Activated naive CD4-positive, alpha-beta T cell treated with anti-CD3 and anti-CD28 coated beads for 36 hours (primary cell): ENCODE data around the gene TBC1D22A. TPM values are rescaled to one million over a fixed set of nuclear protein-coding genes. Genes with fewer than 3 reads are reported as not detected.

Experiments used
- CTCF ChIA-PET: fragments of 350-600 bp; sonication (Branson Sonifier 250); formaldehyde crosslinking; loops from one replicate; lab custom pipeline; 2021; ENCODE audit warnings: antibody characterized with exemption; lab: Charles Lee
- DNase-seq: peaks from one replicate; pipeline ENCODE4 v3.0.0-alpha.2; 2020
- H3K27ac Mint-ChIP-seq: one replicate; pipeline ENCODE4 v1.8.0; 2021; ENCODE audit warnings: mild to moderate bottlenecking, mixed read lengths
- H3K27me3 Mint-ChIP-seq: one replicate; pipeline ENCODE4 v1.8.0; 2021; ENCODE audit warnings: low read depth, mixed read lengths
- H3K36me3 Mint-ChIP-seq: one replicate; pipeline ENCODE4 v1.8.0; 2021; ENCODE audit warnings: low read depth, mixed read lengths
- H3K4me1 Mint-ChIP-seq: one replicate; pipeline ENCODE4 v1.8.0; 2021; ENCODE audit warnings: low read depth, mixed read lengths
- H3K4me3 Mint-ChIP-seq: one replicate; pipeline ENCODE4 v1.8.0; 2021; ENCODE audit warnings: mild to moderate bottlenecking, moderate library complexity, mixed read lengths
- H3K9me3 Mint-ChIP-seq: one replicate; pipeline ENCODE4 v1.8.0; 2021; ENCODE audit warnings: mixed read lengths
- intact Hi-C: fragments of 100-400 bp; cut with micrococcal nuclease; formaldehyde crosslinking; loops from one replicate; pipeline ENCODE4 v1.15.1; 2023
- total RNA-seq, 2 experiments: library from RNA; stranded (reverse); gene quantifications; one replicate each; pipeline ENCODE4 v1.2.3, GENCODE V29; 2021

The TBC1D22A gene
- total RNA-seq, 2 experiments from 2014 or later: 20.1 to 21.4 TPM

DNA sequence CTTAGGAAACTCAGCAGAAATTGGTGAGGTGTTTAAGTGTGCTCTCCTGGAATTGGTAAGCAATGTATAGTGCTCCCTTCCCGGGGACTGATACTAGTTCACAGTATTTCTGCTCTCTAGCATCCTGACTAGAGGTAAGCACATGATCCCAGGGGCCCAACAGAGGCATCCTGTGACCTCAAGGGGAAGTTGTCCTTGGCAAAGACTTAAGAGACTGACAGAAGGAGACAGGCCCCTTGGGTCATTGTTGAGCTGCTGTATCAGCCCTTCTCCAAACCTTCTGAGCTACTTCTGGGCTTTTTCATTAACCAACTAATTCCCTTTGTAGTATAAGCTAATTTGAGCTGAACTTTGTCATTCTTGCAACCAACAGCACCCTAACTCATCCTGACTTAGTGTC is 4.3 kb upstream of the TBC1D22A start:
- H3K4me3 Mint-ChIP-seq: no peak overlapping the region
- no peak for DNase-seq
- CTCF ChIA-PET: interaction anchor here (0.7 to 10.8 kb wide), 15 partner anchors 9 to 194 kb away, joined by 3 to 214 read pairs (median 7); no protein-coding TSS in a partner anchor
- peaks cover 18% of the 10 kb centered on the region for H3K36me3 Mint-ChIP-seq
- H3K9me3 Mint-ChIP-seq: peaks cover 8% of the 10 kb centered on the region
- peaks cover 28% of the 10 kb centered on the region for H3K4me1 Mint-ChIP-seq
- no peaks in the 10 kb centered on the region for H3K27me3 Mint-ChIP-seq
- no peak overlapping the region for H3K27ac Mint-ChIP-seq
- intact Hi-C loops: loop anchor here (2.0 kb wide), 1 partner anchor 45 kb away; no protein-coding TSS in a partner anchor

DNA sequence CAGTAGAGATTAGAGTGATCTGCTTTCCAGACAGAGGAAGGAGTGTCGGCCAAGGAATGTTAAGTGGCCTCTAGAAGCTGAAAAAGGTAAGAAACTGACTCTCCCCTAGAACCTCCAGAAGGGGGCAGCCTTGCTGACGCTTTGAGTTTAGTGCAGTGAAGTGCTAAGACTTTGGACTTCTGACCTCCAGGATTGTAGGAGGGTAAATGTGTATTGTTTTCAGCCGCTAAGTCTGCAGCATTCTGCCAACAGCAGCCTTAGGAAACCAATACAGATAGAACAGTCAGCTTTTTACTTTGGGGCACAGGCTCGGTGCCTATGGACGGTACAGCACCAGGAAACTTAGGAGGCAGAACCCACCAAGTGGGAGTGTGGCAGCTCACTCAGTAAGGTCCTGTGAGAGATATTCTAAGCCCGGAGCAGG is 3.6 kb upstream of the TBC1D22A start:
- Mint-ChIP-seq H3K4me1 (peaks cover 33% of the 10 kb centered on the region), H3K36me3 (peaks cover 18% of the 10 kb centered on the region), H3K9me3 (peaks cover 8% of the 10 kb centered on the region), H3K27ac (peak overlapping the region; percentile 16), H3K27me3 (no peaks in the 10 kb centered on the region), H3K4me3 (no peak overlapping the region)
- intact Hi-C loops: loop anchor here (2.0 kb wide), 1 partner anchor 44 kb away; no protein-coding TSS in a partner anchor
- CTCF ChIA-PET: interaction anchor here (0.7 to 10.8 kb wide), 18 partner anchors 9 to 722 kb away, joined by 3 to 214 read pairs (median 6); no protein-coding TSS in a partner anchor
- peak; percentile 74 for DNase-seq

DNA sequence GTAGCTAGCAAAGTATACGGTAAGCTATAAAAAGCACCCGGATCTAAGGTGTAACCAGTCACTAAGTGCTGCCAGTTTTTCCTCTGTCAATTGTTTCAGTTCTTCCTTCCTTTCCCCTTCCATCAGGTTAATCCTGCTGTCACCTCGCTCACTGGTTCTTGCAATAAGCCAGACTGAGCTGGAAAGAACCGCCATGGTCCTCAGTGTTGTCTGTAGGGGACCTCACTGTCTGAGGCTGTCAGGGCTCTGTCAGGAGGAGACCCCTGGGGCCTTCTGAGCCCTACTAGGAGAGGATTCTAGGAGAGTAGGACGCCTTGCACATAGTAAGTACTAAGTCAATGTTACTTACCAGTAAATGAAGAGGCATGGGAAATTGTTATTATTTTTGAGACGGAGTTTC is 1.4 kb upstream of the TBC1D22A start:
- DNase-seq: no peak
- H3K9me3 Mint-ChIP-seq: peaks cover 7% of the 10 kb centered on the region
- CTCF ChIA-PET: interaction anchor here (1.1 to 10.8 kb wide), 3 partner anchors 22 to 42 kb away, joined by 4 to 214 read pairs (median 5); no protein-coding TSS in a partner anchor
- peaks cover 43% of the 10 kb centered on the region for H3K4me1 Mint-ChIP-seq
- intact Hi-C loops: no loop called here
- H3K4me3 Mint-ChIP-seq: peak overlapping the region; percentile 78
- H3K27me3 Mint-ChIP-seq: no peaks in the 10 kb centered on the region
- peaks cover 18% of the 10 kb centered on the region for H3K36me3 Mint-ChIP-seq
- H3K27ac Mint-ChIP-seq: peak overlapping the region; percentile 78

DNA sequence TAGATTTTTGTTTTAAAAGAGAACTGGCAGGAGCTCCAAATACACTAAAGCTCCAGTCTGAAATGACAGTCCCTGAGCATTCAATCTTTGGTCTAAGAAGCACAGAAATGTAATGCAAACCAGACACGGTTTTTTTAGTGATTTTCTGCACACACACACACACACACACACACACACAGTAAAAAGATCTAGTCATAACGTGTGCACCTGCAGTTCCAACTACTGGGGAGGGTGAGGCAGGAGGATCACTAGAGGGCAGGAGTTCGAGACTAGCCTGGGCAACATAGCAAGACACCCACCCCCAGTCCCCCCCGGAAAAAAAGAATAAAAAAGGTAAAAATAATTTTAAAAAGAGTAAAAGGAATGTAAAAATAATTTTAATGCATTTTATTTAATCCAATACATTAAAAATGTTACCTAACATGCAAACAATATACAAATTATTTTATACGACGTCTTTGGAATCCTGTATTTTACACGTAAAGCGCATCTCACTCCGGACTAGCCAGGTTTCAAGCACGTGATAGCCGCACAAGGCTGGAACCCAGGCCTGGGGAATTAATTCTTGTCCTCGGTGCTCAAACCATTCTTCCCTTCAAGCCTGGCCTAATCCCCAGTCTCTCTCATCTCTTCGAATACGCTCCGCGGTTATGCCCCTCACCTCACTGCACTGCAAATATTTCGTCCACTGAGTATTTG is 762 bp upstream of the TBC1D22A start:
- peaks cover 46% of the 10 kb centered on the region for H3K4me1 Mint-ChIP-seq
- DNase-seq: no peak
- peak overlapping the region; percentile 99 for H3K4me3 Mint-ChIP-seq
- CTCF ChIA-PET: interaction anchor here (1.0 to 10.8 kb wide), 5 partner anchors 12 to 41 kb away, joined by 4 to 214 read pairs (median 4); partner anchors contain the start of gene CERK
- H3K9me3 Mint-ChIP-seq: peaks cover under 1% of the 10 kb centered on the region
- intact Hi-C loops: loop anchor here (1.0 kb wide), 5 partner anchors 13 to 147 kb away; no protein-coding TSS in a partner anchor
- H3K27ac Mint-ChIP-seq: peak overlapping the region; percentile 98
- no peaks in the 10 kb centered on the region for H3K27me3 Mint-ChIP-seq
- peaks cover 14% of the 10 kb centered on the region for H3K36me3 Mint-ChIP-seq

DNA sequence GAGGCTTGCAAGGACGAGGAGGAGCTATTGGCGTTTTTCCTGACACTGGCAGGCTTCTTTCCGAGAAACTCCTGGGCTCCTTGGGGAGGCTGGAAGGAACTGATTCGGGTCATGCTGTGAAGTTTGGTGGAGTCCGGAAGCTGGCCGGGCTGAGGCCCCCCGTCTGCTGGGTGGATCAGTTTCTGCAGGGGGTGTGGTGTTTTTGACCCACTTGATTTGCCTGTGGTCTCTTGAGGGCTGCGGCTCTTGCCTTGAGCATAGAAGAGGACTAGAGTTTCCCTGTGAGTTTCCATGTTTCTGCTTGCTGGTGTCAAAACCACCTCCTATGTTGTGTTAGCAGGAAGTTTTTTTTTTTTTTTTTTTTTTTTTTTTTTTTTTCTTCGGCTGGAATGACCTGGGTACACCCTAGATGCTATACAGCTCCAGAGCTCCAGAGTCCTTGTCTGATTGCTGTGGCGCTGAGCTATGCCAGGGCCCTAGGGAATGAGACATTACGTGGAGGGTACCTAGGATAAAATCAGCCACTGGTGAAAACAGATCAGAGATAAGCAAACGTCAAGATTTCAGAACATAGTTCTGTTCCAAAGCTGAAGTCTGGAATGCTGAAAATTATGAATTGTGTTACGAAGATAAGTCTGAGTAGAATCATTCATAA is 728 bp downstream of the TBC1D22A start:
- no peak for DNase-seq
- no peaks in the 10 kb centered on the region for H3K9me3 Mint-ChIP-seq
- no peaks in the 10 kb centered on the region for H3K27me3 Mint-ChIP-seq
- peak overlapping the region; percentile 98 for H3K27ac Mint-ChIP-seq
- peaks cover 59% of the 10 kb centered on the region for H3K4me1 Mint-ChIP-seq
- CTCF ChIA-PET: interaction anchor here (0.6 to 10.8 kb wide), 6 partner anchors 10 to 236 kb away, joined by 3 to 214 read pairs (median 4); partner anchors contain the start of gene CERK
- intact Hi-C loops: no loop called here
- H3K36me3 Mint-ChIP-seq: peaks cover 16% of the 10 kb centered on the region
- H3K4me3 Mint-ChIP-seq: peak overlapping the region; percentile 99

DNA sequence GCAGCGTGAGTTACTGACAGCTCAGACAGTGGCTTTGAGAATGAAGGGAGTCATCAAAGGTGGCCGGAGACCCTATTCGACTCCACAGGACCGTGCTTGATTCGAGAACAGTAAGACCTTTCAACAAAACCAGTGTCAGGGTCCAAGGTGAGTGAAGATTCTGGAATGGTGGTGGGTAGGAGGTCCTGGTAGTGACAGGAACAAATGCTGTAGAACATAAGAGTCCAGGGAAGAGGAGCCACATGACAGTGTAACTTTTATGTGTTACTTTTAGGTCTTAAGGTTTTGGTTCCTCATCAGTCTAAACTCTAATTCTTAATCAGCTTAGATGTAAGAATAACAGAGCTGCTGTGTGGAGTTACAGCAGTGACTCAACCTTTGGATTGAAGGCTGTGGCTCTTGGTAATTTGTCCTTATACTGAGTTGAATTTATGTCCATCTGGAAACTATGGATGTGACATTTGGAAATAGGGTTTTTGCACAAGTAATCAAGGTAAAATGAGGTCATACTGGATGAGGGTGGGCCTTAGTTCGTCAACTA is 1.8 kb downstream of the TBC1D22A start:
- Mint-ChIP-seq H3K4me3 (peak overlapping the region; percentile 99), H3K27ac (no peak overlapping the region), H3K9me3 (no peaks in the 10 kb centered on the region), H3K27me3 (no peaks in the 10 kb centered on the region), H3K36me3 (peaks cover 12% of the 10 kb centered on the region), H3K4me1 (peaks cover 53% of the 10 kb centered on the region)
- intact Hi-C loops: loop anchor here (1.0 kb wide), 1 partner anchor 13 kb away; no protein-coding TSS in a partner anchor
- DNase-seq: no peak
- CTCF ChIA-PET: interaction anchor here (10.8 kb wide), 1 partner anchor 38 kb away, joined by 214 read pairs; no protein-coding TSS in a partner anchor

DNA sequence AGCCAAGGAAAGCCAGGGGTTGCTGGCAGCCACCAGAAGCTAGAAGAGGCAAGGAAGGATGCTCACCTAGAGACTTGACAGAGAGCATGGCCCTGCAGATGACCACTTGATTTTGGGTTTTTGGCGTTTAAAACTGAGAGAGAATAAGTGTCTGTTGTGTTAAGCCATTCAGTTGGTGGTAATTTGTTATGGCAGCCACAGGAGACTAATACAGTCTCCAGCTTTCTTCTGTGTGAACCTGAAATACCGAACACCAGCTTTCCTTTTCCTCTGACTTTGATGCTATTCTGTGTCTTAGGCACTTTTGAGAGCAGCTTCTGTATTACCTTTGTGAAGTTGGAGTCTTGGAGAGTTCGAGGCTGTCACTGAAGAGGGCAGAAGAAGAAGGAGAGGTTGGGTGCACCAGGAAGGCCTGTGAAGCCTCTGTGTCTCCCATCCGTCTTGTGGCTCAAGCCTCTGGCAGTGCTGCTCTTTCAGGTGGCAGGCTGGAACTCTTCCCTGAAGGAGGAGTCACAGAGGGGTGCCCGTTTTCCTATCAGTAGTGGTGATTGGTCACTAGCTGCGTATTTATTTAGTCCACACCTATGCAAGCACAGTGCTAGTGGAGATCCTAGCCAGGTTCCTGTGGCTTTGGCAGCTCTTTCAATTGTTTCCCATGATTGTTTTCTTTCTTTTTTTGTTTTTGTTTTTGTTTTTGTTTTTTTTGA is 2.5 kb downstream of the TBC1D22A start:
- intact Hi-C loops: loop anchor here (1.0 kb wide), 1 partner anchor 12 kb away; no protein-coding TSS in a partner anchor
- peaks cover 58% of the 10 kb centered on the region for H3K4me1 Mint-ChIP-seq
- no peak overlapping the region for H3K27ac Mint-ChIP-seq
- H3K4me3 Mint-ChIP-seq: no peak overlapping the region
- H3K9me3 Mint-ChIP-seq: no peaks in the 10 kb centered on the region
- CTCF ChIA-PET: no interaction called here
- H3K36me3 Mint-ChIP-seq: peaks cover 12% of the 10 kb centered on the region
- DNase-seq: no peak
- no peaks in the 10 kb centered on the region for H3K27me3 Mint-ChIP-seq

DNA sequence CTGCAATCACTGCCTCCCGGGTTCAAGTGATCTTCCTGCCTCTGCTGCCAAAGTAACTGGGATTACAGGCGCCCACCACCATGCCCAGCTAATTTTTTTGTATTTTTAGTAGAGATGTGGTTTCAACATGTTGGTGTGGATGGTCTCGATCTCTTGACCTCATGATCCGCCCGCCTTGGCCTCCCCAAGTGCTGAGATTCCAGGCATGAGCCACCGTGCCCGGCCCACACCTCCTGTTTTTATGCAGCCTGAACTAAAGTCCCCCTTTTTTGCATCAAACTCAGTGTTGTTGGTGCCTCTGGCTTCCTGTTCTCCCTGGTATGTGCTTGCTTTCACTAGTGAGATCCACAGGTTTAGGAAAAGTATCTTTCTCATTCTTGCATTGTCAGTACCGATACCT is 4.2 kb downstream of the TBC1D22A start:
- no peaks in the 10 kb centered on the region for H3K9me3 Mint-ChIP-seq
- CTCF ChIA-PET: interaction anchor here (0.7 to 1.5 kb wide), 2 partner anchors 8 to 24 kb away, joined by 3 to 5 read pairs; no protein-coding TSS in a partner anchor
- no peak for DNase-seq
- H3K4me1 Mint-ChIP-seq: peaks cover 60% of the 10 kb centered on the region
- no peak overlapping the region for H3K4me3 Mint-ChIP-seq
- no peak overlapping the region for H3K27ac Mint-ChIP-seq
- H3K27me3 Mint-ChIP-seq: no peaks in the 10 kb centered on the region
- intact Hi-C loops: no loop called here
- peaks cover 14% of the 10 kb centered on the region for H3K36me3 Mint-ChIP-seq

DNA sequence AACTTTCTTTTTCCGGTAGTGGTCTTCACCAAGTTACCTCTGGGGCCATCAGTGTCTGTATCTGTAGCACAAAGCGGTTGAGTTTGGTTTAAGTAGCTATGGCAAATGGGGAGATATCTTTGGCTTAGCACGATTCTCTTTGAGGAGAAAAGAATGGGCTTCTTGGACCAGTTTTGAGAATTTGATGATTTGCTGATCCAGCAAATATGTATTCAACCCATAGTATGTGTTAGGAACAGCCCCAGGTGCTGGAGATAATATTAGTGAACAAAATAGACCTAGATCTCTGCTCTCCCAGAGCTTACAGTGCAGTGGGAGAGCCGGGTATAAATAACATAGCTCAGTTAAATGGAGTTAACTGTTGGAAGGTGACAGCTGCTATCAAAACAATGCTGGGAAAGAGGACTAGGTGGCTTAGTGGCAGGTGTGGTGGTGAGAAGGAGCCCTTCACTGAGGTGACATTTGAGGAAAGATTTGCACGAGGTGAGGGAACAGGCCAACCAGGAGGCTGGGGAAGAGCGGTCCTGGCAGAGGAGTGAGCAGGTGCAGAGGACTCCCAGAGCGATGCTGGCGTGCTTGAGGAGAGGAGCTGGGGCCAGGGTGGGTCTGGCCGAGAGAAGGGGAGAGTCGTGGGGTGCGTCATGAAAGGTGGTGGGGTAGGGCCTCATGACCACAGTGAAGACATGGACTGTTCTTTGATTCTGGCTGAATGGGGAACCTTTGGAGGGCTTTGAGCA is 5.0 kb downstream of the TBC1D22A start:
- intact Hi-C loops: no loop called here
- Mint-ChIP-seq H3K27ac (peak overlapping the region; percentile 4), H3K4me3 (no peak overlapping the region), H3K4me1 (peaks cover 55% of the 10 kb centered on the region), H3K27me3 (no peaks in the 10 kb centered on the region), H3K36me3 (peaks cover 8% of the 10 kb centered on the region), H3K9me3 (no peaks in the 10 kb centered on the region)
- CTCF ChIA-PET: interaction anchor here (1.2 to 1.5 kb wide), 2 partner anchors 9 to 21 kb away, joined by 3 to 5 read pairs; no protein-coding TSS in a partner anchor
- no peak for DNase-seq

DNA sequence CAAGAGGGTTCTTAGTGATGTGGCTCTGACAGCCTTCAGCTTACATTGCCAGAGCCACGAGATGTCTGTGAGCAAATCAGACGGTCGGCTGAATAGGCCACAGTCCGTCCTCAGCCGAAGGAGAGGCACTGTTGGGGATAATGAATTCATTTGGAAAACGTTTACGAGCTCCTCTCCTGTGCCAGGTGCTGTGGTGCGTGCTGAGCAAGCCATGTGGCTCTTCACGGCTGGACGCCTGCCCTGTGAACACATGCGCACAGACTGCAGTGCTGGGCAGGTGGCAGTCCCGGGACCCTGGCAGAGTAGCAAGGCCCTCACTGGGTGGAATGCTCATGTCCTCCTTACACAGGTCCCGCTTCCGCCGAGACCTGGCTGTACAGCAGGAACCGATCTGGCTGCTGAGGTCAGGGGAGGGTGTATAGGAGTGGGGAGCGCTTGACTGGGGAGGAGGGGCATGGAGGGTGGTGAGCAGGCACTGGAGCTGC is 6.8 kb downstream of the TBC1D22A start:
- H3K9me3 Mint-ChIP-seq: no peaks in the 10 kb centered on the region
- H3K27ac Mint-ChIP-seq: peak overlapping the region; percentile 50
- peaks cover 4% of the 10 kb centered on the region for H3K36me3 Mint-ChIP-seq
- intact Hi-C loops: no loop called here
- CTCF ChIA-PET: interaction anchor here (0.6 to 2.1 kb wide), 2 partner anchors 30 to 34 kb away, joined by 7 to 8 read pairs; no protein-coding TSS in a partner anchor
- H3K4me3 Mint-ChIP-seq: no peak overlapping the region
- no peak for DNase-seq
- no peaks in the 10 kb centered on the region for H3K27me3 Mint-ChIP-seq
- peaks cover 62% of the 10 kb centered on the region for H3K4me1 Mint-ChIP-seq

DNA sequence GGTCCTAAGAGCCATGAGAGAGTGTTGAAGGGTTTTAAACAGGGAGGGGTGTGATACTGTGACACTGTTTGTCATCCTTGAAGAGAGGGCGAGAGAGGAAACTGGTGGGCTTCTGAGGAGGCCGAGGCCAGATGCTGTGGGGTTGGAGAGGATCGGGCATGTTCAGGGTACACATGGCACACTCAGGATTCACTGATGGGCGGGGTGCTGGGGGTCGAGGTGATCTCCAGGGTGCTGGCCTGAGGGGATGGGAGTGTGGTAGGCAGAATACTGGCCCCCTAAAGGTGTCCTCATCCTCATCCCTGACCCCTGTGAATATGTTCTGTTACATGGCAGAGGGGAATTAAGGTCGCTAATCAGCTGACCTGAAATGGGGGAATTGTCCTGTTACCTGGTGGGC is 7.3 kb downstream of the TBC1D22A start:
- Mint-ChIP-seq H3K4me1 (peaks cover 62% of the 10 kb centered on the region), H3K36me3 (peaks cover 4% of the 10 kb centered on the region), H3K27ac (peak overlapping the region; percentile 75), H3K27me3 (no peaks in the 10 kb centered on the region), H3K9me3 (no peaks in the 10 kb centered on the region), H3K4me3 (no peak overlapping the region)
- CTCF ChIA-PET: interaction anchor here (0.6 to 2.1 kb wide), 2 partner anchors 29 to 34 kb away, joined by 7 to 8 read pairs; no protein-coding TSS in a partner anchor
- DNase-seq: no peak
- intact Hi-C loops: no loop called here
